Activated CD8-positive, alpha-beta memory T cell treated with anti-CD3 and anti-CD28 coated beads, Interleukin-2, amount 50 U/mL, for 24 hours (primary cell): Measurements from ENCODE around the gene BANP.
"Not testable (repeated sequence)": the region's sequence is repeated elsewhere in the genome, so short reads cannot be mapped to it uniquely, and the experiment has no call there.

ENCODE experiments used
- DNase-seq: peaks from one replicate; pipeline ENCODE4 v3.0.0-alpha.2; 2020; ENCODE audit errors: extremely low read depth

BANP gene

DNA sequence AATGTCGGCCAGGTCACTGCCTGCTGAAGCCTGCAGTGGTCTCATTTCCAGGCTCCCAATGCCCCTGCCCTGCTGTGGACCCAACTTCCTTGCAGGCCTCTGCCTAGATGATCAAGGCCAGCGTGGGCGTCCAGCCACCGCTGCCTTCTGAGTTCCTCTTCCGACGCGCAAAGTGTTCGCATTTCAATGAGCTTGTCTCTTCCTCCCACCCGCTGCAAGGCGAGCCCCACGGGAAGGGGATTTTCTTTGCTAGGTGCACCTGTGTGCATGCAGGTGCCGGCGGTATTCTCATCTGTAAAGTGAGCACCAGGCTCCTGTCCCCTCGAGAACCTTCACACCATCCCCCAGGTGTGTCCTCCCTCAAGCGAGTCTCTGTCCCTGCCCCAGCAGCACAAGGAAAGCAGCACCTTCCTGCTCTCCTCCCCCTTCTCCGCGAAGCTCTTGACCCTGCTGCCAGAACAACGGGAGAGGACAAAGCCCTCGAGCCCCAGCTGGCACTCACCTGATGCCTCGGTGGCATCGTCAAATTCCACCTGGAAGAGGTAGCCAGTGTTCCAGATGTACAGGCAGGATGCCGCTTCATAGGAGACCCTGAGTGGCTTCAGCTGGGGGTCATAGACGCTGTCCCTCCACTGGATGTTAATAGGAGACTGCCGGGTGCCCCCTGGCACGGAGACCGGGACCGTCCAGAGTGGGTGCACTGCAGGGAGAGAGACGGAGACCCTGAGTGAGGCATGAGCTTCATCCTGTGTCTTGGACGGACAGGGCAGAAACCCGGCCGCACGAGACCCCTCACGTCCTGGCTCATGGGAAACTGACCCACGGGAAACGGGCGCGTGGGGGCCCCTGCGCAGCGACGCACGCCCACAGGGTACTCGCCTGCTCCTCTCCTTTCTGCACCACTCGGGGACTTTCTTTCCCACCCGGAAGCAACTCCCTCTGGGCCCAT, 24.7 kb upstream of the BANP start:
- DNase-seq = no peak

DNA sequence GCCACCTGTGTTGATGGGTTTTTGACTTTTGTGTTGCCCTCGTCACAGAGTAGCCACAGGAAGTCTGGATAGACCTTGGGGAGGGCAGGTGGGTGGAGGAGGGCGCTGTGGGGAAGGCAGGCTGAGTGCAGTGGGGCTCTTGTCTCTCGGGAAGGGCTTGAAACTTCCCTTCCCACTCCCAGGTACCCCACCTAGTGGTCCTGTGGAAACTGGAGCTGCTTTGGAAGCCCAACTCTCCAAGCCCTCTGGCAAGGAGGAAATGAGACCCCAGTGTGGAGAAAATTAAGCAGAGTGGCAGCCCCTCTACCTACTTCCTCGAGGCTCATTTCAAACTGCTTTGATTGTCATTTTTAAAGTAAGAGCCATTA, 24.1 kb upstream of the BANP start:
- no peak for DNase-seq

DNA sequence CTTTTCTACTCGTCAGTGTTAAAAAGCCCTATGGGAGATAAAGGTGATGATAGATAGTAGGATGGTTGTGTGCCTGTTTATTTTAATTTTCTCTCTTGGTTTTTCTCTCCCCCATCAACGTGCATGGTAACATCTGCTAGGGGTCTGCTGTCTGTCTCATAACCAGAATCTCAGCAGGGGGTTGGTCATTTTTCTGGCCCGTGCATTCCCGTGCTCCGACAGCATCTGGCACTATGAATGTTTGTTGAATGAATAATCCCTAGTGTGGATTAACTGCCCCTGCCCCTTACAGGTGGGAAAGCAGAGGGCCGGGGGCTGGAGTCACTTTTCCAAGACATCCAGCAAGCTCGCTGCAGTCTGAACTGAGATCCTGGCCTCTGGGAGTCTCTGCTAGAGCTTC, 21.2 kb upstream of the BANP start:
- DNase-seq = no peak

GRCh38 chr16:87930456-87930855, 20.8 kb upstream of the BANP start:
- no peak for DNase-seq

GRCh38 chr16:87931504-87931903, 19.7 kb upstream of the BANP start:
- DNase-seq = no peak

- not testable (repeated sequence) for DNase-seq
These were observed 18.6 kb upstream of the BANP start for GRCh38 chr16:87932475-87933139.

DNA sequence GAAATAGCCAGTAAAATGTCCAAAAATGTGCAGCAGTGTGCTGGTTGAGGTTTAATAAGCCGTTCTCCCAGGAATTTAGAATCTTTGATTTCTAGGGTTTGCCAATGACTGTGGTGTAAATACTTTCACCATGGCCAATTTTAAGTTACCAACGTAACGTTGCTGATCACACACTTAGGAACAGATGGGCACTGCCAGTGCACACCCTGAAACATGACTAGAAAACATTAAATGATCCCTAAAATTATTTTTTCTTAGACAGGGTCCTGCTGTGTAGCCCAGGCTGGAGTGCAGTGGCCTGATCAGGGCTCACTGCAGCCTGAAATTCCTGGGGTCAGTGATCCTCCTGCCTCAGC, 18.1 kb upstream of the BANP start:
- DNase-seq = no peak

DNA sequence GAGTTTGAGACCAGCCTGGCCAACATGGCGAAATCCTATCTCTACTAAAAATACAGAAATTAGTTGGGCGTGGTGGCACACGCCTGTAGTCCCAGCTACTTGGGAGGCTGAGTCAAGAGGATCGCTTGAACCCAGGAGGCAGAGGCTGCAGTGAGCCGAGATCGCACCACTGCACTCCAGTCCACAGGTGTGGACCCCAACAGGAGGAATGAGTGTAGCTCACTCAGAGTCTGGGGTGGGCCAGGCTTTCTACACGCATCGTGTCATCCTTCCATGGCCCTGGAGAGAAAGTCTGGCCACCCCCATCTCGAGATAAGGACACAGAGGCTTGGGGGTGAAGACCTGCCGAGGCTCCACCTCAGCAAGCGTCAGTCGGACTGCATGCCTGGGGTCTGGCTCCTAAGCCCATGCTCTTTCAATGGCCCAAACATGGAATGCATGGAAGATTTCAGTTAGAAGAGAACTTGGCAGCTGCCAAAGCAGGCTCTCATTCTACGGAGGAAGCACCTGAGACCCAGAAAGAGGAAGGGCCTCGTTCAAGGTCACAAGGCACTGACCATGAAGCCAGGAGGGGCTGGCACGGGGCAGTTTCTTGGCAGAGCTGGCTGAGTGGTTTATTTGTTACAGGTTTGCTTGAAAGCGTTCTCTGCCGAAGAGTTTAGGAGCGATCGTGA, 16.3 kb upstream of the BANP start:
- not testable (repeated sequence) for DNase-seq

DNA sequence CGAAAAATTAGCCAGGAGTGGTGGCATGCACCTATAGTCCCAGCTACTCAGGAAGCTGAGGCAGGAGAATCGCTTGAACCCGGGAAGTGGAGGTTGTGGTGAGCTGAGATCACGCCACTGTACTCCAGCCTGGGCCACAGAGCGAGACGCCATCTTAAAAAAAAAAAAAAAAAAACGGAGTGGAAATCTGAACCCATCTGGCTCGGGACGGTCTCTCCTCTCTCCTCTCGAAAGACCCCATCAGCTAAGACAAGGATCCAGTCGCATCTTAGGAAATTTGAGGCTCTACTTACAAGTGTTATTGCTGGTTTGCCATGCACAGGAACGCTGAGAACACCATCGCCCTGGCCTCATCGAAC, 15.2 kb upstream of the BANP start:
- not testable (repeated sequence) for DNase-seq

GRCh38 chr16:87936375-87937230, 14.6 kb upstream of the BANP start, which contains the start of gene CA5A:
TSS of gene CA5A (minus strand) at chr16:87936529. CDS start at chr16:87936450, 79 bp downstream.
- DNase-seq = no peak

GRCh38 chr16:87937231-87937542, 14.0 kb upstream of the BANP start:
- not testable (repeated sequence) for DNase-seq

DNA sequence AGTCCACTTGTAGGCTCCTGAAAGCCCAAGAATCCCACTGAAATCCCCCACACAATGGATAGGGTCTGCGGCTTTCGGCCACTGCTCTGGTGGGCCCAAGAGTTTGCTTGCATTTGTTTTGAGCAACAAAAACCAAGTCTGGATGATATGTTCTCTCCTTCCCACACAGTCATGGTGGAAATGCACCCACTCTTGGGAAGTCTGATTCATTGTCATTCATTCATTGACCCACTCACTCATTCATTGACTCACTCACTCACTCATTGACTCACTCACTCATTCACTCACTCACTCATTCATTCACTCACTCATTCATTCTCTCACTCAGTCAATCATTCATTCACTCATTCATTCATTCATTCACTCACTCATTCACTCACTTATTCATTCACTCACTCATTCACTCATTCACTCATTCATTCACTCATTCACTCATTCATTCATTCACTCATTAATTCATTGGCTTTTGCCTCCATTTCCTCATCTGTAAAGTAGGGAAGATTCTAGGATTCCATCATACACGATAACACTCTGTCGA, 12.8 kb upstream of the BANP start:
- no peak for DNase-seq

DNA sequence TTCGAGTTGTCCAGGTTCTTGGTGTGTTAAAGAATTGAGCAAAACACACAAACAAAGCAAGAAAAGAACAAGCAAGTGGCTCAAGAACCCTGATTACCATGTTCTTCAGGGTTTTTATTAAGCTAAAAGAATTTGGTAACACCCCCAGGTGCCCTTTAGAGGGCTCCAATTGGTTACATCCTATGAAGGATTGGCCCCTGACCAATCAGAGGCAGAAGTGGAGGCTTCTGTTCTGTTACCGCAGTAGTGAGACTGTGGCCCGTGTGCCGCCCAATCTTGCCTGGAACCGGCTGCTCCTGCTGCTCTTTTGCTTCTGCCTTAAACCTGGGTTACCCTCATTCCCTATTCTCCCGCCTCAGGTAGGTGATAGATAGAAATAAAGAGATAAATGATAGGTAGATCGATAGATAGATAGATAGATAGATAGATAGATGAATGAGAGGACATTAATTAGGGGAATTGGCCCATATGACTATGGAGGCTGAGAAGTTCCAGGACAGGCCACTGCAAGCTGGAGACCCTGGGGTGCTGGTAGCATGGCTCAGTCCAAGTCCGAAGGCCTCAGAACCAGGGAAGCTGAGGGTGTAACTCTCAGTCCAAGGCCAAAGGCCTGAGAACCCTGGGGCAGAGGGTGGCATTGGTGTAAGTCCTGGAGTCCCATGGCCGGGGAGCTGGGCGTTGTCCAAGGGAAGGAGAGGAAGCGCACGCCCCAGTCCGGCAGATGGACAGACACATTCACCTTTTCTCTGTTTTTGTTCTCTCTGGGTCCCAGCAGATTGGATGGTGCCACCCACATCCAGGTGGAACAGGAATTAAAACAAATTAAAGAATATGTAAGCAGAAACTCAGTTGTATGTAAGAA, 11.4 kb upstream of the BANP start:
- no peak for DNase-seq

DNA sequence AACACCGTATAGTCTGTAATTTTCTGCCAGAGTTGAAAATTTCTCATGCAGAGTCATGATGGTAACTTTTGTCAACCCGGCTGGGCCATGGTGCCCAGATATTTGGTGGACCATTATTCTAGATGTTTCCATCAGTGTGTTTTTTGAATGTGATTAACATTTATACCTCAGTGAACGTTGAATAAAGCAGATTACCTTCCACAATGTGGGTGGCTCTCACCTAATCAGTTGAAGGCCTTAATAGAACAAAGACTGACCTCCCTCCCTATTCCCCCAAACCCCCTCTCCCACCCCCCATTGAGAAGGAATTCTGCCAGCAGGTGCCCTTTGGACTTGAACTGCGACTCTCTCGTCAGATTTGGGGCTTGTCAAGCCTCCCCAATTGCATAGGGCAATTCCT, 8.6 kb upstream of the BANP start:
- no peak for DNase-seq

- no peak for DNase-seq
These were observed 5.7 kb upstream of the BANP start for GRCh38 chr16:87945351-87946042.

DNA sequence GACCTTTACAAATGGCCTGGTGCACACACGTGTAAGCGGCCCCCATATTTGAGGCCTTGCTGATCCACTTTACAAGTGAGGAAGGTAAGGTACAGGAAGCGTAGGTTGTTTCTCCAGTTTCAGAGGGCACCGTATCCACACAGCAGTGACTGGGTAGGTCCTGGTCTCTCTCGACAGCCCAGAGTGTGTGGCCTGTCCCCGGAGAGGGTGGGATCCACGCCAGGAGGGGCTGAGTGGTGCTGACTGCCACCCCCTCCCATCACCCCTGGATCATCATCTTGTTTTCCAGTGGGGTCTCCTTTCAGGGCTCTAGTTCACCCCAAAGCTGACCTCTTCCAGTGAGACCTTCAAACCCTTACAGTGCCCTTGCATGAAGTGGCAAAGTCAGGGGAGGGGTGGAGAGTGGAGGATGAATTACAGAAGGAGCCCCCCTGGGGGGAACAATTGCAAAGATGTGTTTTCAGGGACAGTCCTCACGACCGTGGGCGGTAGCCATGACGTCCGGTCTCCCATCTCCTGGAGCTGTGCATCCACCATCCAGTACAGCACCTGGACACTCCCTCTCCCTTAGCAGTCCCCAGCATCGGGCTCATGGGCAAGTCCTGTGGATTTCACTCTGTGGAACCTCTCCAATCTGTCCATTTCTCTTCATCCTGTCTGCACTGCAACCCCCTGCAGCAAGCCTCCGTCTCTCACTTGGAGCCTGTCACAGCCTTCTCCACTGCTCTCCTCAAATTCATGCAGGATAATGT, 4.5 kb upstream of the BANP start:
- DNase-seq = no peak

- no peak for DNase-seq
These were observed 3.7 kb upstream of the BANP start for GRCh38 chr16:87947356-87948118.

GRCh38 chr16:87948119-87948545, 3.1 kb upstream of the BANP start:
- no peak for DNase-seq

DNA sequence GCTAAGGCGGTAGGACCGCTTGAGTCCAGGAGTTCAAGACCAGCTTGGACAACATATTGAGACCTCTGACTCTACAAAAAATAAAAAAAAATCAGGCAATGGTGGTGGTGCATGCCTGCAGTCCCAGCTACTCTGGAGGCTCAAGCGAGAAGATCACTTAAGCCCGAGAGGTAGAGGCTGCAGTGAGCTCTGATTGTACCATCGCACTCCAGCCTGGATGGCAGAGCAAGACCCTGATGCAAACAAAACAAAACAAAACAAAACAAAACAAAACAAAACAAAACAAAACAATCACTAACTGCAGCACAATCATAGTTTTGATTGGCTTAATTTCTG, 2.5 kb upstream of the BANP start:
- no peak for DNase-seq
